SJSA1 (cell line): Measurements from ENCODE around the gene MKNK1. TPM values are rescaled to one million over a fixed set of nuclear protein-coding genes. Genes with fewer than 3 reads are reported as not detected.

ENCODE experiments used
- DNase-seq, 2 experiments: peaks; one replicate each; pipeline ENCODE4 v3.0.0-alpha.2; 2015 to 2020; ENCODE audit warnings: low spot score in 2 of 2, low read depth in 1 of 2
- H3K27ac ChIP-seq: fragments of 250-450 bp; sonication (Bioruptor Pico); 2 replicates; pipeline ENCODE4 v1.5.1; 2020; ENCODE audit warnings: mild to moderate bottlenecking, moderate library complexity
- H3K27me3 ChIP-seq: fragments of 250-450 bp; sonication (Bioruptor Pico); replicated peaks from 2 replicates; pipeline ENCODE4 v1.5.1; 2020; ENCODE audit warnings: mild to moderate bottlenecking, moderate library complexity
- H3K36me3 ChIP-seq: fragments of 250-450 bp; sonication (Bioruptor Pico); 2 replicates; pipeline ENCODE4 v1.5.1; 2020; ENCODE audit warnings: mild to moderate bottlenecking
- H3K4me1 ChIP-seq: fragments of 250-450 bp; sonication (Bioruptor Pico); replicated peaks from 2 replicates; pipeline ENCODE4 v1.6.1; 2021; ENCODE audit warnings: mild to moderate bottlenecking
- H3K4me3 ChIP-seq: fragments of 250-450 bp; sonication (Bioruptor Pico); 2 replicates; pipeline ENCODE4 v1.5.1; 2020; ENCODE audit warnings: mild to moderate bottlenecking
- H3K9me3 ChIP-seq: fragments of 250-450 bp; sonication (Bioruptor Pico); replicated peaks from 2 replicates; pipeline ENCODE4 v1.5.1; 2020; ENCODE audit warnings: mild to moderate bottlenecking
- total RNA-seq: library from RNA; depleted of rRNA; stranded (reverse); fragments of >200 nt; shearing (Covaris generic); gene quantifications from 2 replicates; pipeline ENCODE4 v1.2.3, GENCODE V29; 2014

Gene MKNK1
- total RNA-seq, 1 experiment from 2014 or later: 21.3 TPM

DNA sequence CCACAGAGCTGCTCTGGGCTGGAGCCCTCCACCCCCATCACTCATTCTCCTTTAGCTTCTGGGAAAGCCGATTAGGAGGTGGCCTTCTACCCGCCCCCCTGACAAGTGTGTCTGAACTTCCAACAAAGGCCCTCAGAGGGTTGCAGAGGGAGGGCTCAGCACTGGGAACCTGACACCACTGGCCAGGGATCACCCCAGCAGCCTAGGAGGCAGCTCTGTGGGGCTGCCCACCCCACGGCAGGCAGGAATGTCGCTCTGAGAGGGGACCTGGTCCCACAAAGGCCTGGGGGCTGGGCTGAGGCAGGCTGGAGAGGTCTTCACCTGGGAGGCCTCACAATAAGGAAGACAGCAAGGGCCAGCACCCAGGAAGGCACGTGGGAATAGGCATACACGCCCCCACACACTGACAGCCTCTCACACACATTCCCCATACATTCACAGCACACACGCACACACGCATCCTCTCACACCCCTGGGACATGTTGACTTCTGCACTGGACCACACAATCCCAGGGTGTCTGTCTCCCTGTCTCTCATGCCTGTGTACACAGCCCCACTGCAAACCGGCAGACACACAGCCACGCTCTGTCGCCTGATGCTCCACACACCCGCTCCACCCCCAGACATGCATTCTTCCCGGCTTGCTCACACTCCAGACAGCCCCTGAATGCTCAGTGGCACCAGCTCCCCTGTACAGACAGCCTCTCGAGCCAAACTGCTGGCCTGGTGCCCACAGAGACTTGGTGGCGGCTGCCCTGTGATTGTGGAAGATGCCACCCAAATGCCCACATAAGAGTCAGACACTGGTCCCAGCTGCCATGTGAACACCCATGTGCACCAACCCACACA is 83.8 kb downstream of the MKNK1 start:
- peak; percentile 88 to 96 for DNase-seq
- Histone ChIP-seq H3K27ac (peak overlapping the region; percentile 55), H3K36me3 (no peaks in the 10 kb centered on the region), H3K27me3 (no peaks in the 10 kb centered on the region), H3K4me1 (peaks cover 42% of the 10 kb centered on the region), H3K4me3 (no peak overlapping the region), H3K9me3 (no peaks in the 10 kb centered on the region)

DNA sequence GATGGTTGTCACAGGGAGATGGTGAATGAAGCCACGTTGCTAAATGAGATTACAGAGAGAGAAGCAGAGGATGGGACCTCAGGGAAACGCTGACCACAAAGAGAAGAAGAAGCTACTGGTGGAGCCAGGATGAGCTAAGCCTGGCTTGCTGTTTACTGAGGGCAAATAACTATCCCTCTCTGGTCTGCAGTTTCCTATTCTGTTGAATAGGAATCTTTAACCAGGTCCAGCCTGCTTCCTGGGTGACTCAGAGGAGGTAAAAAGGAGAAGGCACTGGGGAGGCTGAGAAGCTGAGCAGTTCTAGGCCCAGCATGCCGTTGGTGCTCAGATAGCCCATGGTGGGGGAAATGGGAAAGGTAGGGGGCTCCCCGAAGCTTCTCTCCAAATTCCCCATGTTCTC is 84.9 kb downstream of the MKNK1 start:
- H3K4me1 ChIP-seq: peaks cover 42% of the 10 kb centered on the region
- no peak overlapping the region for H3K27ac ChIP-seq
- DNase-seq: no peak
- H3K27me3 ChIP-seq: no peaks in the 10 kb centered on the region
- no peak overlapping the region for H3K4me3 ChIP-seq
- no peaks in the 10 kb centered on the region for H3K9me3 ChIP-seq
- H3K36me3 ChIP-seq: no peaks in the 10 kb centered on the region

DNA sequence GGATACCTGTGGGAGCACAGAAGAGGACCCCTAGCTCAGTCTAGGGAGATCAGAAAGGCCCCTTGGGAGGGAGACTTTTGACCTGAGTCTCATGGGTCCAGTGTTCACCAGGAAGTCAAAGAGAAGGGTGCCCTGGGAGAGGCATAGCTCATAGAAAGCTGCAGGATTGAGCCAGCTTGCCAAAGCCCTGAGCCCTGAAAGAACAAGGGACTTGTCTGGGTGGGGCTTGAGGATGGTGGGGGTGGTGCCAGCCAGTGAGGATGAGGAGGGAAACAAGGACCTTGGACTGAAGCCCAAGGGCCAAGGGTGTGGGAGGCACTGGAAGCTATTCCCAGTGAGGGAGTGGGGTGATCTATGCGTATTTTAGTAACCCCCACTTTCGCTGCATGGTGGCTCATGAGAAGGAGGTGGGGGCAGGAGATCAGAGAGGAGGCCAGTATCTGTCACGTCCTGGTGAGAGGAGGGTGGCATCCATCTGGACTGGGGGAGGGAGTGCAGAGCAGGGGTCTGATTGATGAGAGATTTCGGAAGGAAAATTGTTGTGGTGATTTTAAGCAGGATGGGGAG is 86.1 kb downstream of the MKNK1 start:
- peaks cover 41% of the 10 kb centered on the region for H3K4me1 ChIP-seq
- no peak for DNase-seq
- no peak overlapping the region for H3K4me3 ChIP-seq
- no peaks in the 10 kb centered on the region for H3K36me3 ChIP-seq
- H3K27ac ChIP-seq: no peak overlapping the region
- H3K9me3 ChIP-seq: no peaks in the 10 kb centered on the region
- H3K27me3 ChIP-seq: no peaks in the 10 kb centered on the region

DNA sequence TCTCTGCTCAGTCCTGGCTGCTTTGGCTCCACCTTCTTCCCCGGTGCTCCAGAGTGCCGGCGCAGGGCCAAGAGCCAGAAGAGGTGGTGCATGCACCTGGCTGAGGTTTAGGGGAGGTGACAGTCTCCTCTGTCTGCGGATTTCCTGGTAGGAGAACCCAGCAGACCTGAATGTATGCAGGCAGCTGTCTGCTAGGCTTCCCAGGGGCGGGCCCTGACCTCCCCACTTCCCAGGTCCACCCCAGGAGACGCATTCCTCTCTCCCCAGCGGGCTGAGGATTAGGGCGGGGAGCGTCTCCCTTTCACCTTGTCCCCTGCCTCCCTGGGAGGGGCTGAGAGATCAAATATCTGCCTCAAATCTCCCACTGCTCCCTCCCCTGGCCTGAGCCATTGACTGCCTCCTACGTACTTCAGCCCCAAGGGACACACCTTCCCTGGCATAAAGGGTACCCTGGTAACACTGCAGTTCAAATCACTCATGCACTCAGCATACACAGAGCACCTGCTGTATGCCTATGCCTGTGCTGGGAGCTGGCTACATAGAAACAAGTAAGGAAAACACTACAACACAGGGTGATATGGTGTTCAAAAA is 87.0 kb downstream of the MKNK1 start:
- H3K27ac ChIP-seq: no peak overlapping the region
- no peaks in the 10 kb centered on the region for H3K36me3 ChIP-seq
- no peak for DNase-seq
- no peaks in the 10 kb centered on the region for H3K27me3 ChIP-seq
- H3K9me3 ChIP-seq: no peaks in the 10 kb centered on the region
- peaks cover 32% of the 10 kb centered on the region for H3K4me1 ChIP-seq
- no peak overlapping the region for H3K4me3 ChIP-seq

DNA sequence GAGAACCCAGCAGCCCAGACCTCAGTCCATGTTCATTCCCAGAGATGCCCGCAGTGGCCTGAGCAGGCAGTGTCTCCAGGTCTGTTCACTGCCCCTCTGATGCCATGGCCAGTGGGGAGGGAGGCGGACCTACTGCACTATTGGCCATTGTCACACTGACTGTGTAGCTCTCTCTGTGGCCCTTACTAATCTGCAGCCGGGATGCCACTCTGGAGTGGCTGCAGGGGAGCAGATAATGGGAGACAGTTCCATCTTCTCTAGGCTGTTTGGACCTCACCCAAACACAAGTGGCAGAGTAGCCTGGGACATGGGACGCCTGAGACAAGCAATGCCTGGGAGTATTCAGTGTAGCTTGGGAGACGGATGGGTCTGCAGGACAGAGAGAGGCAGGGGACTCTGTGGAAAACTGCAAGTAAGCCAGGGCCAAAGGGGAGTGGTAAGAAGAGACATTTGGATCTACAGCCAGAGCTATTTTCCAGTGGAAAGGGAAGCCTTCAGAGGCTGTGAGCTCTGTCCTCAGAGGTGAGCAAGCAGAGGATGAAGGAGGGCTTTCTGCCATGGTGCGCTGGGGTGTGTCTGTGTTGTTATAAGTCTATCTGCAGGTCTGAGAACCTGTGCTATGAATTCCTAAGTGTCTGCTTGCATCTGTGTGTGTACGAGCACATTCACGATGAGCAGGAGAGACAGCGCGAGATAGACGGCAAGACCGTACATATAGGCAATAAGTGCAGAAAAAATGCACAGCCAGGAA is 87.7 kb downstream of the MKNK1 start:
- no peaks in the 10 kb centered on the region for H3K27me3 ChIP-seq
- no peak for DNase-seq

DNA sequence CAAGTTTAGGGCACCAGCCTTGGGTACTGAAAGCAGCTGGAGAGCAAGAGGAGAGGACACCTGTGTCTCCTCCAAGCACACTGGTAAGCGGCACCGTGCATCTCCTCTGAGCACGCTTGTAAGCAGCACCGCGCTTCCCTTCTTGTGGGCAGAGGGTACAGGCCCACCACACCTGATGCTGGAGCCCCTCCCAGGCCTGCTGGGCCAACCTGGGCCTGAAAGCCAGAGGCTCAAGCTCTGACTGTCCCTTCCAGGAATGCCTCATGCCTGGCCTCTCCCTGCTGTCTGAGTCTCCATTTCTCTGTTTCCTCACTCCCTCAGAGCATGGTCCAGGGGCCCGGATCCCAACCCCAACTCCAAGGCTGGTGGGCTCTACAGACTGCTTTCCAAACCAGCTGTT is 88.5 kb downstream of the MKNK1 start:
- Histone ChIP-seq H3K27me3 (no peaks in the 10 kb centered on the region), H3K27ac (no peak overlapping the region), H3K9me3 (no peaks in the 10 kb centered on the region), H3K36me3 (no peaks in the 10 kb centered on the region), H3K4me1 (peaks cover 16% of the 10 kb centered on the region), H3K4me3 (no peak overlapping the region)
- no peak for DNase-seq

More for the DNA sequence above, 87.7 kb downstream of the MKNK1 start:
- Histone ChIP-seq H3K27ac (no peak overlapping the region), H3K36me3 (no peaks in the 10 kb centered on the region), H3K4me1 (peaks cover 24% of the 10 kb centered on the region), H3K4me3 (no peak overlapping the region), H3K9me3 (no peaks in the 10 kb centered on the region)

DNA sequence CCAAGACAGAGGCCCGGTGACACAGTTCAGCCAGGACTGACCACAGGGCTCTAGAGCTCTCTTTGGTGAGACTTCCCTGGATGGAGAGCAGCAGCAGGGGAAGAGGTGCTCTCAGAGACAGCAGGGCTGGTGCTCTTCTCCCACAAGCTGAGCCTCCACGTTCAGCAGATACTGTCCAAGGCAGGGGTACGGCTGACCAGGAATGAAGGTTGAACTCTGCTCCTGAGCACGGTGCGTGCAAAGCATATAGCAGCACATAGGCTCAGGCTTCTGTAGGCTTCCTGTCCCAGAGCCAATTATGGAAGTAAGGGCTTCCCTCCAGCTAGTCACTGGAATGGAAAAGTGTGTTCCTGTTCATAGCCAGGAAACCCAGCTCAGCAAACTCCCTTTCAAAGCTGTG is 90.5 kb downstream of the MKNK1 start:
- H3K4me3 ChIP-seq: no peak overlapping the region
- no peaks in the 10 kb centered on the region for H3K9me3 ChIP-seq
- no peaks in the 10 kb centered on the region for H3K36me3 ChIP-seq
- no peak for DNase-seq
- H3K27ac ChIP-seq: no peak overlapping the region
- H3K4me1 ChIP-seq: 0 out of 2 replicates have a peak, but pooled peaks cover 4% of the 10 kb centered on the region
- H3K27me3 ChIP-seq: no peaks in the 10 kb centered on the region

DNA sequence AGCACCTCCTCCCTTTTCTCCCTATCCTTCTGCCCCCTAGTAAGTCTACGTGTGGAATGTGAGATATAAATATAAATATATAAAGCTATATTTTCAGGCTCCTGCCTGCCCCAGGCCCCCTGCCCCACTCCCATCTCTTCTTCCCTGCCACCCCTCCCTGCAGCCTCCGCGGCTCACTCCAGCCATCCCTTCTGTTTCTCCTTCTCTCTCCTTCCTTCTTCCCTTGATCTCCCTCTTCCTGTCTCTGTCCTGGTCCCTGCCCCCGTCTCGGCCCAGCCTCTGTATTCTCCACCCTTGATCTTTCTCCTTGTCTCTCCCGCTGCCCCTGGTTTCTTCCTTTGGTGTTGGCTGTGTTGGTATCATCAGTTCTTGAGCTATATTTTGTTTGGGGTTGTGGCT is 91.3 kb downstream of the MKNK1 start:
- no peak for DNase-seq
- Histone ChIP-seq H3K9me3 (no peaks in the 10 kb centered on the region), H3K27me3 (no peaks in the 10 kb centered on the region), H3K36me3 (no peaks in the 10 kb centered on the region), H3K4me1 (0 out of 2 replicates have a peak, but pooled peaks cover 4% of the 10 kb centered on the region), H3K4me3 (no peak overlapping the region), H3K27ac (no peak overlapping the region)

DNA sequence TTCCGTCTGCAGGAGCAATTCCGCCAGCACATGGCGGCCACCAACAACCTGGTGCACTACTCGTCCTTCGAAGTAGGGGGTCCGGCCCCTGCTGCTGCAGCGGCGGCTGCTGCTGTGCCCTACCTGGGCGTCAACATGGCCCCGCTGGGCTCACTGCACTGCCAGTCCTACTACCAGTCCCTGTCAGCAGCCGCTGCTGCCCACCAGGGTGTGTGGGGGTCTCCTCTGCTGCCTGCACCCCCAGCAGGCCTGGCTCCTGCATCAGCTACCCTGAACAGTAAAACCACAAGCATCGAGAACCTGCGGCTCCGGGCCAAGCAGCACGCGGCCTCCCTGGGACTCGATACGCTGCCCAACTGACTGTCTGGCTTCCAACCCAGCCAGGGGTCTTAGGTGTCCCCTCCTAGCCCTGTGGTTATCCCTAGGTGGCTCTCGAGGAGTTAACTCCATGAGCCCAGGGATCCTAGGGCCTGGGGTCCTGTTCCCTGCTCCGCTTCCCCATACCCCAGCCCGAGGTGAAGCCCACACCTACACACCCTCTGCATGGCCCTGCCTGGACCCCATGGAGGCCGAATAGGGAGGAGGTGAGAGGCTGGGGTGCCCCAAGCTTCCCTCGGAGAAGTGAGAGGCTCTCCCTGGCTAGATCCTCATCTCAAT is 91.8 kb downstream of the MKNK1 start:
- Histone ChIP-seq H3K4me1 (0 out of 2 replicates have a peak, but pooled peaks cover 4% of the 10 kb centered on the region), H3K9me3 (no peaks in the 10 kb centered on the region), H3K27ac (no peak overlapping the region), H3K27me3 (no peaks in the 10 kb centered on the region), H3K4me3 (no peak overlapping the region), H3K36me3 (no peaks in the 10 kb centered on the region)
- DNase-seq: no peak

DNA sequence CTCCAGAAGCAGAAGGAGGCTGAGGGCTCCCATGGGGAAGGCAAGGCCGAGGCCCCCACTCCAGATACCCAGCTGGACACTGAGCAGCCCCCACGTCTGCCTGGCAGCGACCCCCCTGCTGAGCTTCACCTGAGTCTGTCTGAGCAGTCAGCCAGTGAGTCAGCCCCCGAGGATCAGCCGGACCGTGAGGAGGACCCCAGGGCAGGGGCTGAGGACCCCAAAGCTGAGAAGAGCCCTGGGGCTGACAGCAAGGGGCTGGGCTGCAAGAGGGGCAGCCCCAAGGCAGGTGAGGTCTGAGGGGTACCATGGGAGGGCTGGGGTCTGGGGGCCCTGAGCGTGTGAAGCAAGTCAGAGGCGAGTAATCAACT is 93.1 kb downstream of the MKNK1 start:
- no peaks in the 10 kb centered on the region for H3K9me3 ChIP-seq
- no peak overlapping the region for H3K27ac ChIP-seq
- 0 out of 2 replicates have a peak, but pooled peaks cover 4% of the 10 kb centered on the region for H3K4me1 ChIP-seq
- H3K36me3 ChIP-seq: no peaks in the 10 kb centered on the region
- DNase-seq: no peak
- no peak overlapping the region for H3K4me3 ChIP-seq
- no peaks in the 10 kb centered on the region for H3K27me3 ChIP-seq

DNA sequence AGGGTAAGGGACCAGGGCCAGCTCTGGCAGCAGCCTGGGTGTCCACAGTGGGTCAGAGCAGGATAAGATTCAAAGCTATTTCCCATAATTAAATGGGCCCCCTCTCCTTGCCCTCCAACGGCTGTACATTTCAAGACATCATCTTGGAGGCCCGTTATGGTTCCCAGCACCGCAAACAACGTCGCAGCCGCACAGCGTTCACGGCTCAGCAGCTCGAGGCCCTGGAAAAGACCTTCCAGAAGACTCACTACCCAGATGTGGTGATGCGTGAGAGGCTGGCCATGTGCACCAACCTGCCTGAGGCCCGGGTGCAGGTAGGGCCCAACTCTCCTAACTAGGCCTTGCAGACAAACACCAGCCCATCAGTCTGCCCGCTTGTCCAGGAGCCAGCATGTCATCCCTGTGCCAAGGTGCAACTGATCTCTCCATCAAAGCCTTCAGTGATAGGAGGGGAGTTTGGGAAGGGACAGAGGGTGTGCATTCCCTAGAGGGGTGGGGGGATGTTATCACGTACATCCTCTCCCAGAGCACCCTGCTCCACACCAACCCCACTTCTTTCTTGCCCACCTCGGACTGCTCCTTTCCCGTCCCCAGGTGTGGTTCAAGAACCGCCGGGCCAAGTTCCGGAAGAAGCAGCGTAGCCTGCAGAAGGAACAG is 93.6 kb downstream of the MKNK1 start:
- H3K27me3 ChIP-seq: no peaks in the 10 kb centered on the region
- no peak overlapping the region for H3K4me3 ChIP-seq
- DNase-seq: no peak
- 0 out of 2 replicates have a peak, but pooled peaks cover 4% of the 10 kb centered on the region for H3K4me1 ChIP-seq
- H3K27ac ChIP-seq: no peak overlapping the region
- H3K36me3 ChIP-seq: no peaks in the 10 kb centered on the region
- H3K9me3 ChIP-seq: no peaks in the 10 kb centered on the region

DNA sequence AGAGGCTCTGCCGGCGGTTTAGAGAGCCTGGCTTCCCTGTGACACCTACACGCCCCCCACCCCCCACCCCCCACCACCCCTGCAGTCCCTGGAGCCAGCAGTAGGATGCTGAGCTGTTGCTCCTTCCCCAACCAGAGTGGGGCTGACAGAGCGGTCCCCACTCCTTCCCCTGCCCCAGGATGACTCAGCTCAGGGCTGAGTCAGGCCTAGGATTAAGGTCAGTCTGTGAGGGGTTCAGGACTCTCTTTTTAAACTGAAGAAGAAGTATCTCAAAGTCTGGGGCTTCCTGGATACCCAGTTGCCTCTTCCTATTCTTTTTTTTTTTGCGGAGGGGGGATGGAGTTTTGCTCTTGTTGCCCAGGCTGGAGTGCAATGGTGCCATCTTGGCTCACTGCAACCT is 95.3 kb downstream of the MKNK1 start:
- DNase-seq: no peak
- Histone ChIP-seq H3K36me3 (no peaks in the 10 kb centered on the region), H3K27ac (no peak overlapping the region), H3K4me1 (0 out of 2 replicates have a peak, but pooled peaks cover 4% of the 10 kb centered on the region), H3K27me3 (peaks cover 1% of the 10 kb centered on the region; the same call in 1 of the 2 replicates), H3K9me3 (no peaks in the 10 kb centered on the region), H3K4me3 (no peak overlapping the region)
